Measurements from ENCODE around the gene CTDSPL.

CTDSPL gene

GRCh38 chr3:37896827-37897226 lies 35.1 kb downstream of the CTDSPL start:
- no CpG with 5 or more reads among the region's 2 CpGs for WGBS, 2 donors (ENCODE audit: extremely low coverage in 2 of 2, insufficient read length in 2 of 2, insufficient replicate concordance in 1 of 2)

GRCh38 chr3:37897763-37898162 lies 36.1 kb downstream of the CTDSPL start:
- no peak overlapping the region for H2AFZ ChIP-seq (ENCODE audit: low read length)
- peaks cover 0 to 12% of the 10 kb centered on the region in 2 donors for H3K9me3 ChIP-seq (replicated peaks in 1 of 2; ENCODE audit: control insufficient read depth in 2 of 2, insufficient read depth in 1 of 2, low read depth in 1 of 2, low read length in 2 of 2)
- WGBS, 2 donors (ENCODE audit: extremely low coverage in 2 of 2, insufficient read length in 2 of 2, insufficient replicate concordance in 1 of 2) = no CpG with 5 or more reads among the region's 6 CpGs
- no peak overlapping the region for H2AK5ac ChIP-seq (ENCODE audit: low read depth, low read length)
- no peak overlapping the region for H3K4me2 ChIP-seq (ENCODE audit: insufficient read depth, low read length, poor library complexity, severe bottlenecking)
- H3K27me3 ChIP-seq (ENCODE audit: control insufficient read depth in 3 of 3, insufficient read depth in 3 of 3, low read depth in 1 of 3, low read length in 3 of 3) = no peaks in the 10 kb centered on the region
- H2BK12ac ChIP-seq (ENCODE audit: low read length) = no peak overlapping the region
- H3K36me3 ChIP-seq (replicated peaks in 1 of 2; ENCODE audit: control insufficient read depth in 2 of 2, insufficient read depth in 2 of 2, low read length in 2 of 2) = no peaks in the 10 kb centered on the region
- DNase-seq (ENCODE audit: low spot score) = no peak
- H4K8ac ChIP-seq (ENCODE audit: low read depth, low read length) = no peak overlapping the region
- no peak overlapping the region for H3K18ac ChIP-seq (ENCODE audit: low read length)
- no peak overlapping the region for H3K23ac ChIP-seq (ENCODE audit: low read depth, low read length, poor library complexity)
- no peak overlapping the region for H2BK5ac ChIP-seq (ENCODE audit: low read length)
- no peak overlapping the region for H2BK15ac ChIP-seq (ENCODE audit: low read length)
- no peak overlapping the region for H2BK120ac ChIP-seq (ENCODE audit: low read depth, low read length)
- H3K4me3 ChIP-seq (ENCODE audit: low read length in 2 of 2) = no peak overlapping the region
- no peak overlapping the region for H3K27ac ChIP-seq (replicated peaks; ENCODE audit: low read length)
- no peak overlapping the region for H4K91ac ChIP-seq (ENCODE audit: low read depth, low read length, poor library complexity)
- H3K14ac ChIP-seq (ENCODE audit: low read length) = no peak overlapping the region
- H3K4me1 ChIP-seq (ENCODE audit: control insufficient read depth in 2 of 2, insufficient read depth in 1 of 2, low read depth in 1 of 2, low read length in 2 of 2) = peaks cover 2 to 7% of the 10 kb centered on the region in 2 donors
- H3K4ac ChIP-seq (ENCODE audit: low read length) = no peak overlapping the region
- H3K79me1 ChIP-seq (ENCODE audit: low read depth, low read length) = no peaks in the 10 kb centered on the region
- H3K9ac ChIP-seq (ENCODE audit: low read depth, low read length, poor library complexity) = no peak overlapping the region

More at GRCh38 chr3:37896827-37897226, 35.1 kb downstream of the CTDSPL start:
- H3K27me3 ChIP-seq (ENCODE audit: control insufficient read depth in 3 of 3, insufficient read depth in 3 of 3, low read depth in 1 of 3, low read length in 3 of 3) = no peaks in the 10 kb centered on the region
- H3K4me3 ChIP-seq (ENCODE audit: low read length in 2 of 2) = no peak overlapping the region
- no peaks in the 10 kb centered on the region for H3K36me3 ChIP-seq (replicated peaks in 1 of 2; ENCODE audit: control insufficient read depth in 2 of 2, insufficient read depth in 2 of 2, low read length in 2 of 2)
- H3K18ac ChIP-seq (ENCODE audit: low read length) = no peak overlapping the region
- no peak overlapping the region for H2BK5ac ChIP-seq (ENCODE audit: low read length)
- no peaks in the 10 kb centered on the region for H3K79me1 ChIP-seq (ENCODE audit: low read depth, low read length)
- no peak for DNase-seq (ENCODE audit: low spot score)
- H3K14ac ChIP-seq (ENCODE audit: low read length) = no peak overlapping the region
- H3K9ac ChIP-seq (ENCODE audit: low read depth, low read length, poor library complexity) = no peak overlapping the region
- H3K9me3 ChIP-seq (replicated peaks in 1 of 2; ENCODE audit: control insufficient read depth in 2 of 2, insufficient read depth in 1 of 2, low read depth in 1 of 2, low read length in 2 of 2) = peaks cover 0 to 12% of the 10 kb centered on the region in 2 donors
- no peak overlapping the region for H3K27ac ChIP-seq (replicated peaks; ENCODE audit: low read length)
- no peak overlapping the region for H2BK120ac ChIP-seq (ENCODE audit: low read depth, low read length)
- no peak overlapping the region for H2BK12ac ChIP-seq (ENCODE audit: low read length)
- no peak overlapping the region for H4K8ac ChIP-seq (ENCODE audit: low read depth, low read length)
- peaks cover 2 to 9% of the 10 kb centered on the region in 2 donors for H3K4me1 ChIP-seq (ENCODE audit: control insufficient read depth in 2 of 2, insufficient read depth in 1 of 2, low read depth in 1 of 2, low read length in 2 of 2)
- H3K23ac ChIP-seq (ENCODE audit: low read depth, low read length, poor library complexity) = no peak overlapping the region
- no peak overlapping the region for H3K4ac ChIP-seq (ENCODE audit: low read length)
- H3K4me2 ChIP-seq (ENCODE audit: insufficient read depth, low read length, poor library complexity, severe bottlenecking) = no peak overlapping the region
- H2AFZ ChIP-seq (ENCODE audit: low read length) = no peak overlapping the region
- H2AK5ac ChIP-seq (ENCODE audit: low read depth, low read length) = no peak overlapping the region
- H4K91ac ChIP-seq (ENCODE audit: low read depth, low read length, poor library complexity) = no peak overlapping the region
- H2BK15ac ChIP-seq (ENCODE audit: low read length) = no peak overlapping the region

GRCh38 chr3:37898424-37898823 lies 36.7 kb downstream of the CTDSPL start:
- no peak overlapping the region for H4K8ac ChIP-seq (ENCODE audit: low read depth, low read length)
- H3K23ac ChIP-seq (ENCODE audit: low read depth, low read length, poor library complexity) = no peak overlapping the region
- H3K79me1 ChIP-seq (ENCODE audit: low read depth, low read length) = no peaks in the 10 kb centered on the region
- H2BK120ac ChIP-seq (ENCODE audit: low read depth, low read length) = no peak overlapping the region
- no peak overlapping the region for H2BK12ac ChIP-seq (ENCODE audit: low read length)
- H2AFZ ChIP-seq (ENCODE audit: low read length) = no peak overlapping the region
- H3K4me2 ChIP-seq (ENCODE audit: insufficient read depth, low read length, poor library complexity, severe bottlenecking) = no peak overlapping the region
- H3K4me3 ChIP-seq (ENCODE audit: low read length in 2 of 2) = no peak overlapping the region
- no peak overlapping the region for H3K18ac ChIP-seq (ENCODE audit: low read length)
- no peak overlapping the region for H3K4ac ChIP-seq (ENCODE audit: low read length)
- WGBS, 2 donors (ENCODE audit: extremely low coverage in 2 of 2, insufficient read length in 2 of 2, insufficient replicate concordance in 1 of 2) = no CpG with 5 or more reads among the region's 3 CpGs
- H3K9ac ChIP-seq (ENCODE audit: low read depth, low read length, poor library complexity) = no peak overlapping the region
- H3K27me3 ChIP-seq (ENCODE audit: control insufficient read depth in 3 of 3, insufficient read depth in 3 of 3, low read depth in 1 of 3, low read length in 3 of 3) = peaks cover 0 to 5% (median 0%) of the 10 kb centered on the region in 3 experiments
- H3K36me3 ChIP-seq (replicated peaks in 1 of 2; ENCODE audit: control insufficient read depth in 2 of 2, insufficient read depth in 2 of 2, low read length in 2 of 2) = no peaks in the 10 kb centered on the region
- H3K4me1 ChIP-seq (ENCODE audit: control insufficient read depth in 2 of 2, insufficient read depth in 1 of 2, low read depth in 1 of 2, low read length in 2 of 2) = peaks cover 0 to 3% of the 10 kb centered on the region in 2 donors
- no peak for DNase-seq (ENCODE audit: low spot score)
- H4K91ac ChIP-seq (ENCODE audit: low read depth, low read length, poor library complexity) = no peak overlapping the region
- no peak overlapping the region for H2AK5ac ChIP-seq (ENCODE audit: low read depth, low read length)
- H3K27ac ChIP-seq (replicated peaks; ENCODE audit: low read length) = no peak overlapping the region
- H3K14ac ChIP-seq (ENCODE audit: low read length) = no peak overlapping the region
- H3K9me3 ChIP-seq (replicated peaks in 1 of 2; ENCODE audit: control insufficient read depth in 2 of 2, insufficient read depth in 1 of 2, low read depth in 1 of 2, low read length in 2 of 2) = peaks cover 0 to 12% of the 10 kb centered on the region in 2 donors
- no peak overlapping the region for H2BK15ac ChIP-seq (ENCODE audit: low read length)
- no peak overlapping the region for H2BK5ac ChIP-seq (ENCODE audit: low read length)

GRCh38 chr3:37899101-37899707 lies 37.5 kb downstream of the CTDSPL start:
- Histone ChIP-seq H4K91ac (ENCODE audit: low read depth, low read length, poor library complexity) (no peak overlapping the region), H3K36me3 (replicated peaks in 1 of 2; ENCODE audit: control insufficient read depth in 2 of 2, insufficient read depth in 2 of 2, low read length in 2 of 2) (no peaks in the 10 kb centered on the region), H3K79me1 (ENCODE audit: low read depth, low read length) (no peaks in the 10 kb centered on the region), H3K4me1 (ENCODE audit: control insufficient read depth in 2 of 2, insufficient read depth in 1 of 2, low read depth in 1 of 2, low read length in 2 of 2) (peaks cover 2 to 8% of the 10 kb centered on the region in 2 donors), H3K14ac (ENCODE audit: low read length) (no peak overlapping the region), H3K18ac (ENCODE audit: low read length) (no peak overlapping the region), H3K27ac (replicated peaks; ENCODE audit: low read length) (no peak overlapping the region), H2BK15ac (ENCODE audit: low read length) (no peak overlapping the region), H3K4ac (ENCODE audit: low read length) (no peak overlapping the region), H2BK120ac (ENCODE audit: low read depth, low read length) (no peak overlapping the region), H4K8ac (ENCODE audit: low read depth, low read length) (no peak overlapping the region), H2AFZ (ENCODE audit: low read length) (no peak overlapping the region), H3K4me3 (ENCODE audit: low read length in 2 of 2) (no peak overlapping the region), H2BK5ac (ENCODE audit: low read length) (no peak overlapping the region), H2AK5ac (ENCODE audit: low read depth, low read length) (no peak overlapping the region), H3K9me3 (replicated peaks in 1 of 2; ENCODE audit: control insufficient read depth in 2 of 2, insufficient read depth in 1 of 2, low read depth in 1 of 2, low read length in 2 of 2) (peaks cover 0 to 8% of the 10 kb centered on the region in 2 donors), H2BK12ac (ENCODE audit: low read length) (no peak overlapping the region), H3K4me2 (ENCODE audit: insufficient read depth, low read length, poor library complexity, severe bottlenecking) (no peak overlapping the region), H3K9ac (ENCODE audit: low read depth, low read length, poor library complexity) (no peak overlapping the region), H3K27me3 (ENCODE audit: control insufficient read depth in 3 of 3, insufficient read depth in 3 of 3, low read depth in 1 of 3, low read length in 3 of 3) (peaks cover 0 to 7% (median 0%) of the 10 kb centered on the region in 3 experiments), H3K23ac (ENCODE audit: low read depth, low read length, poor library complexity) (no peak overlapping the region)
- no CpG with 5 or more reads among the region's 3 CpGs for WGBS, 2 donors (ENCODE audit: extremely low coverage in 2 of 2, insufficient read length in 2 of 2, insufficient replicate concordance in 1 of 2)
- DNase-seq (ENCODE audit: low spot score) = no peak

All from neuronal stem cell (in vitro differentiated cells).